IPS DF 6.9 (cell line): Measurements from ENCODE around the gene OSBPL6.
A peak's percentile ranks its signal among the peaks of the same experiment; 100 is the strongest.
"Not testable (repeated sequence)": the region's sequence is repeated elsewhere in the genome, so short reads cannot be mapped to it uniquely, and the experiment has no call there.

ENCODE experiments used
- DNase-seq: peaks from one replicate; pipeline ENCODE4 v3.0.0-alpha.2; 2013; ENCODE audit warnings: low read depth, low spot score
- H3K27ac ChIP-seq: one replicate; pipeline ENCODE4 v1.5.1; 2013; ENCODE audit warnings: low read length, control low read depth
- H3K27me3 ChIP-seq: 2 replicates; pipeline ENCODE4 v1.6.1; 2013; ENCODE audit warnings: mild to moderate bottlenecking, low read length; ENCODE audit not compliant: control insufficient read depth, insufficient read depth
- H3K36me3 ChIP-seq: 2 replicates; pipeline ENCODE4 v1.6.1; 2013; ENCODE audit warnings: low read length; ENCODE audit not compliant: control insufficient read depth, insufficient read depth
- H3K4me1 ChIP-seq: 2 replicates; pipeline ENCODE4 v1.6.1; 2013; ENCODE audit warnings: low read length; ENCODE audit not compliant: control insufficient read depth, insufficient read depth
- H3K4me3 ChIP-seq: 2 replicates; pipeline ENCODE4 v1.5.1; 2013; ENCODE audit warnings: mild to moderate bottlenecking, low read length
- H3K9me3 ChIP-seq: 2 replicates; pipeline ENCODE4 v1.6.1; 2013; ENCODE audit warnings: low read length, inconsistent platforms; ENCODE audit not compliant: control insufficient read depth, insufficient read depth
- WGBS: extraction: QIAGEN DNeasy Blood & Tissue Kit; methylation state at CpG from one replicate; pipeline ENCODE4 v1.1.7; 2013; ENCODE audit warnings: mixed read lengths, missing lambda C conversion rate; ENCODE audit not compliant: insufficient read length, insufficient coverage; 5-methylcytosine and 5-hydroxymethylcytosine counted together

OSBPL6 gene

DNA sequence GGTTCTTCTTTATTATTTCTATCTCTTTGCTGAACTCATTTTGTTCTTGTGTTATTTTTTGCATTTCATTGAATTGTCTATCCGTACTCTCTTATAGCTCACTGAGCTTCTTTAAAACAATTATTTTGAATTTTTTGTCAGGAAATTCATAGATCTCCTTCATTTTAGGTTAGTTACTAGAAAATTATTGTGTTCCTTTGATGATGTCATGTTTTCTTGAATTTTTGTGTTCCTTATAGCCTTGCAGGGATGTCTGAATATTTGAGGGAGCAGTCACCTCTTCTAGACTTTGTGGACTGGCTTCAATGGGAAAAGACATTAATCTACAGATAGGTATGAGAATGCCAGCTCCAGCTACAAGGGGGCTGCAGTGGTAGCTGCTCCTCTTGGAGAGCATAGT lies 20.7 kb upstream of the OSBPL6 start:
- no peak overlapping the region for H3K4me3 ChIP-seq
- DNase-seq, result no peak
- H3K27me3 ChIP-seq, result no peaks in the 10 kb centered on the region
- WGBS, result no CpG with 5 or more reads among the region's 1 CpG
- H3K27ac ChIP-seq, result no peak overlapping the region
- no peaks in the 10 kb centered on the region for H3K4me1 ChIP-seq
- H3K9me3 ChIP-seq, result no peaks in the 10 kb centered on the region
- no peaks in the 10 kb centered on the region for H3K36me3 ChIP-seq

- DNase-seq, result no peak
- no peak overlapping the region for H3K4me3 ChIP-seq
- 100% methylated on average over 1 of the region's 1 CpG for WGBS
- H3K27ac ChIP-seq, result no peak overlapping the region
- no peaks in the 10 kb centered on the region for H3K4me1 ChIP-seq
- no peaks in the 10 kb centered on the region for H3K9me3 ChIP-seq
- no peaks in the 10 kb centered on the region for H3K27me3 ChIP-seq
- H3K36me3 ChIP-seq, result no peaks in the 10 kb centered on the region
Observed at GRCh38 chr2:178177066-178177679, 17.1 kb upstream of the OSBPL6 start.

GRCh38 chr2:178180648-178181047 lies 13.7 kb upstream of the OSBPL6 start:
- DNase-seq, H3K36me3 ChIP-seq, H3K27me3 ChIP-seq, H3K9me3 ChIP-seq, H3K4me1 ChIP-seq, H3K27ac ChIP-seq, H3K4me3 ChIP-seq: not testable (repeated sequence)
- whole genome bisulfite sequencing, result no CpG with 5 or more reads among the region's 2 CpGs

GRCh38 chr2:178187861-178188260 lies 6.5 kb upstream of the OSBPL6 start:
- Histone ChIP-seq H3K36me3 (no peaks in the 10 kb centered on the region), H3K4me1 (no peaks in the 10 kb centered on the region), H3K27me3 (peaks cover 6% of the 10 kb centered on the region), H3K9me3 (no peaks in the 10 kb centered on the region), H3K4me3 (no peak overlapping the region), H3K27ac (no peak overlapping the region)
- WGBS, result no CpG with 5 or more reads among the region's 4 CpGs
- no peak for DNase-seq

- Histone ChIP-seq H3K9me3 (no peaks in the 10 kb centered on the region), H3K4me1 (no peaks in the 10 kb centered on the region), H3K36me3 (no peaks in the 10 kb centered on the region), H3K27ac (no peak overlapping the region), H3K27me3 (peaks cover 12% of the 10 kb centered on the region), H3K4me3 (no peak overlapping the region)
- no peak for DNase-seq
- WGBS, result no CpG with 5 or more reads among the region's 2 CpGs
Observed at GRCh38 chr2:178188466-178188865, 5.8 kb upstream of the OSBPL6 start.

DNA sequence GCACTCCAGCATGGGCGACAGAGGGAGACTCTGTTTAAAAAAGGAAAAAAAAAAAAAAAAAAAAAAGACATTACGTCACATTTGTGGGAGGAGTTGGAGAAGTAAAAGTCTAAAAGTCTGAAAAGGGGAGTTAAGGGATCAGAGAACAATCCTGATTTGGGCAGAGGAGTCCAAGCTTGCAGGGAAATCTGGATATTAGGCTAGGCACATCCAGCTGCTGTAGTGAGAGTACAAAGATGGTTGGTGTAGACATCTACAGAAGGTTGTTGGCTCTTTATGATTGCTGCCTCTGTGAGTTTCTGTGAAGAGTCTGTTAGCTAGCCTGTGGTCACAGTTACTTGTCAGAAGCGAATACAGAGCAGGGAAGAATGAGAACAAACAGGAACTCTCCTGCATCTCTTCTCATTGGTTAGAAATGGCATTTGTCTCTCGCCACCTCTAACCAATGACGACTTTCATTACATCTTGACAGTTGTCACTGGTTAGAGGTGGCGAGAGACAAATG lies 3.3 kb upstream of the OSBPL6 start:
- Histone ChIP-seq H3K4me3 (no peak overlapping the region), H3K9me3 (no peaks in the 10 kb centered on the region), H3K27me3 (peaks cover 15% of the 10 kb centered on the region), H3K36me3 (no peaks in the 10 kb centered on the region), H3K27ac (no peak overlapping the region), H3K4me1 (no peaks in the 10 kb centered on the region)
- WGBS, result no CpG with 5 or more reads among the region's 6 CpGs
- no peak for DNase-seq

DNA sequence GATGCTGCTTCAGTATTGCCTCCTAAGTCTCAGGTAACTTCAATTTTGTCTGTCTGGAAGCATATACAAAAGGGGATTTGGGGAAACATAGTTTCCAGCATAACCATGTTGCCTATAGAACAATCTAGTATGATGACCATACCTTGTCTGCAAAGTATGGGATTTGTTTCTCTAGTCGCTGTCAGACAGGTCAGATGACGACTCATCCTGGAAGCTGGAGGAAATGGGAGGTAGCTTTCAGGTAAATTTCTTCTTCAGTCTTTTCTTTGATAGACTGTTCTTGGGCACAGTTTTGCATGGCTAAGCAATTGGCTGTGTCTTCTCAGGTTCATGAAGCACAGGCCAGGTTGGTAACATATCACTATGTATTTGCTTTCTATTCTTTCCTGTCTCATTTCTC lies 2.8 kb upstream of the OSBPL6 start:
- DNase-seq, result no peak
- no peak overlapping the region for H3K27ac ChIP-seq
- peaks cover 15% of the 10 kb centered on the region for H3K27me3 ChIP-seq
- WGBS, result no CpG with 5 or more reads among the region's 2 CpGs
- no peaks in the 10 kb centered on the region for H3K36me3 ChIP-seq
- H3K9me3 ChIP-seq, result no peaks in the 10 kb centered on the region
- no peak overlapping the region for H3K4me3 ChIP-seq
- H3K4me1 ChIP-seq, result no peaks in the 10 kb centered on the region

GRCh38 chr2:178193496-178193822 lies 853 bp upstream of the OSBPL6 start:
- Histone ChIP-seq H3K9me3 (no peaks in the 10 kb centered on the region), H3K4me1 (no peaks in the 10 kb centered on the region), H3K4me3 (peak overlapping the region; percentile 92; the same call in 1 of the 2 replicates), H3K27ac (no peak overlapping the region), H3K27me3 (peaks cover 15% of the 10 kb centered on the region), H3K36me3 (no peaks in the 10 kb centered on the region)
- WGBS, result no CpG with 5 or more reads among the region's 10 CpGs
- no peak for DNase-seq

DNA sequence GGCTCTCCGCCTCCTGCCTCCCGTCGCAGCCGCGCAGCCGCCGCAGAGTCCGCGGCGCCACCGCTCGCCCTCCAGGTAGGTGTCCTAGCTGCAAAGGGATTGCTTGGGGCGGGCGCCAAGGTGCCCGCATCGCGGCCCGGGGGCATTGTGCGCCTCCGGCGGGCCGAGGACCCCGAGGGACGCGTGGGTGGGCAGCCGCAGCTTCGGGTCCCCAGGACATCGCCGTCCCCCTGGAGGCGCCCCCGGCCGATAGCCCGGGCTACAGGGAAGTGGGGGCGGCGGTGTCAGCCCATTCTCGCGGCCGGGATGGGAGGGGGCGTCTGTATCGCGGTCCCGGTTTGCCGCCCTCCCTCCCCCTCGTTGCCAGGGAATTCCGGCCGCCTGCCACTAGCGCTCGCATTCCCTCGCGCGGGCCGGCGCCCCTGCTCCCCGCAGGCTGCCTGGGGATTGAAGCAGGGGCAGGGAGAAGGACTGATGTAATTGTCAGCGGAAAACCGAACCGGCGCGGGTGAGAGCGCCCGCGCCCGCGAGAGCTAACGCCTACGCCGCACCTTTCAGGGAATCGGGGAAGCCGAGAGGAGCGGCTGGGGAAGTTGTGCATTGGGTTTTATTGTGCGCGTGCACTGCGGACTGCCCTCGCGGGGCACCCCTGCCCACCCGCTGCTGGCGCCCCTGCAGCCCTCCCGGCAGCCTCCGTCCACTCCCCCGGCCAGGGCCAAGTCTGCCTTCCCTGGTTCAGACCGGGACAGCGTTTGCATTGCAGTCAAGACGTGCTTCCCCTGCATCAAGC lies 483 bp downstream of the OSBPL6 start:
- H3K4me1 ChIP-seq, result no peaks in the 10 kb centered on the region
- no peak overlapping the region for H3K27ac ChIP-seq
- peaks cover 15% of the 10 kb centered on the region for H3K27me3 ChIP-seq
- H3K4me3 ChIP-seq, result peak overlapping the region; percentile 92
- H3K9me3 ChIP-seq, result no peaks in the 10 kb centered on the region
- DNase-seq, result no peak
- H3K36me3 ChIP-seq, result no peaks in the 10 kb centered on the region
- WGBS, result no CpG with 5 or more reads among the region's 83 CpGs

DNA sequence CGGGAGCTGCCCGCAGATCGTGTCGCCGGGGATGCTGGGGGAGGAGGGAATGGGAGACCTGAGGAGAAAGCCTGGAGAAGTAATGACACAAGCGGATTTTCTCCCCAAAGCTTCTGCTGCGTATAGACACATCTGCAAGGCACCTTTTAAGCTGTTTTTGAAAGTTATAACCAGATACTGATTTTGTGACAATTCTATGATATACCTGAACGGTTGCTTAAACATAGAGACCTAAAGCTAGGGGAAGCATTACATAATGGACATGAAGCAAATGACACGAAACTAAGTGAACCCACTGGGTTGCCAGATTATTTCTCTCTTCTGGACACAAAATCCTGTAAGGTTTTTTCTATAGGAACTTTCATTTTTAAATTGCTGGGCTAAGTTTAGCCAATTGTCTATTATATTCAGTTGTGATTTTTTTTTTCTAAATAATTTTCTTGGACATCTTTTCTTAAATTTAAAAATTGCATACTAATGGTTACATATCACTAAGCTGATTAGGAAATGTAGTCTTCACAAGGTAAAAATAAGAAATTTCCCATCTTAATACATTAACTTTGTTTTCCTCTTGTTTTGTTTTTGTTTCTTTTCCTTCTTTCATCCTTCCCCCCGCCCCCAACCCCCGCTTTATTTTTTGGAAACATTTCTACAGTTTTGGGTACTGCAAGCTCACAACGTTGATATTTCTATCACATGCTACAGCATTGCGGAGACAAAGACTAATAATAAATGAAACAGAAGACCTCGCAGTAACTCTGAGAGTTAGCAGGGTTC lies 1.3 kb downstream of the OSBPL6 start:
- Histone ChIP-seq H3K36me3 (no peaks in the 10 kb centered on the region), H3K27me3 (peaks cover 15% of the 10 kb centered on the region), H3K27ac (no peak overlapping the region), H3K4me3 (peak overlapping the region; percentile 92; the same call in 1 of the 2 replicates), H3K9me3 (no peaks in the 10 kb centered on the region), H3K4me1 (no peaks in the 10 kb centered on the region)
- no CpG with 5 or more reads among the region's 14 CpGs for WGBS
- DNase-seq, result peak; percentile 16
